ENCODE measurements around the gene ST6GALNAC3.

DNA sequence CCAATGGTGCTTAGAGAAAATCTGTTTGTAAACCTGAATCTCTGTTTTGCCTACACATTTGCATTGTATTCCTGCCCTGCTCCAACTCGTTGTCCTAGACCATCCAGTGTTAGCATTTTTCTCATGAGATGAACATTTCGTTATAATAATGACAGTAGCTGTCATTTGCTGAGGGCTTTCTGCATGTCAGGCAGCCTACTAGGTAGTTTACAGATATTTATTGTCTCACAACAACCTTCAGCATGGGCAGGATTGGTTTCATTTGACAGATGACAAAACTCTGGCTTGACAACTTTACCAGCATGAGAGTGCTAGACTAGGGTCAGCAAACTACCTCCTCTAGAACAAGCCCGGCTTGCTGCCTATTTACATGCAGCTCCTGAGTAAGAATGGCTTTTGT lies 10.1 kb downstream of the ST6GALNAC3 start:
- TF ChIP-seq POLR2A (IDR thresholded peaks at IDR 0.05; ENCODE audit: borderline replicate concordance, extremely low read depth, insufficient read depth, insufficient read length) = no peak
- TF ChIP-seq POLR2AphosphoS5 (IDR thresholded peaks at IDR 0.05; ENCODE audit: low read depth, low read length) = no peak
- TF ChIP-seq, protein P1, sequence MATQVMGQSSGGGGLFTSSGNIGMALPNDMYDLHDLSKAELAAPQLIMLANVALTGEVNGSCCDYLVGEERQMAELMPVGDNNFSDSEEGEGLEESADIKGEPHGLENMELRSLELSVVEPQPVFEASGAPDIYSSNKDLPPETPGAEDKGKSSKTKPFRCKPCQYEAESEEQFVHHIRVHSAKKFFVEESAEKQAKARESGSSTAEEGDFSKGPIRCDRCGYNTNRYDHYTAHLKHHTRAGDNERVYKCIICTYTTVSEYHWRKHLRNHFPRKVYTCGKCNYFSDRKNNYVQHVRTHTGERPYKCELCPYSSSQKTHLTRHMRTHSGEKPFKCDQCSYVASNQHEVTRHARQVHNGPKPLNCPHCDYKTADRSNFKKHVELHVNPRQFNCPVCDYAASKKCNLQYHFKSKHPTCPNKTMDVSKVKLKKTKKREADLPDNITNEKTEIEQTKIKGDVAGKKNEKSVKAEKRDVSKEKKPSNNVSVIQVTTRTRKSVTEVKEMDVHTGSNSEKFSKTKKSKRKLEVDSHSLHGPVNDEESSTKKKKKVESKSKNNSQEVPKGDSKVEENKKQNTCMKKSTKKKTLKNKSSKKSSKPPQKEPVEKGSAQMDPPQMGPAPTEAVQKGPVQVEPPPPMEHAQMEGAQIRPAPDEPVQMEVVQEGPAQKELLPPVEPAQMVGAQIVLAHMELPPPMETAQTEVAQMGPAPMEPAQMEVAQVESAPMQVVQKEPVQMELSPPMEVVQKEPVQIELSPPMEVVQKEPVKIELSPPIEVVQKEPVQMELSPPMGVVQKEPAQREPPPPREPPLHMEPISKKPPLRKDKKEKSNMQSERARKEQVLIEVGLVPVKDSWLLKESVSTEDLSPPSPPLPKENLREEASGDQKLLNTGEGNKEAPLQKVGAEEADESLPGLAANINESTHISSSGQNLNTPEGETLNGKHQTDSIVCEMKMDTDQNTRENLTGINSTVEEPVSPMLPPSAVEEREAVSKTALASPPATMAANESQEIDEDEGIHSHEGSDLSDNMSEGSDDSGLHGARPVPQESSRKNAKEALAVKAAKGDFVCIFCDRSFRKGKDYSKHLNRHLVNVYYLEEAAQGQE (IDR thresholded peaks at IDR 0.05; ENCODE audit: low read depth) = no peak
- TF ChIP-seq, protein P2, sequence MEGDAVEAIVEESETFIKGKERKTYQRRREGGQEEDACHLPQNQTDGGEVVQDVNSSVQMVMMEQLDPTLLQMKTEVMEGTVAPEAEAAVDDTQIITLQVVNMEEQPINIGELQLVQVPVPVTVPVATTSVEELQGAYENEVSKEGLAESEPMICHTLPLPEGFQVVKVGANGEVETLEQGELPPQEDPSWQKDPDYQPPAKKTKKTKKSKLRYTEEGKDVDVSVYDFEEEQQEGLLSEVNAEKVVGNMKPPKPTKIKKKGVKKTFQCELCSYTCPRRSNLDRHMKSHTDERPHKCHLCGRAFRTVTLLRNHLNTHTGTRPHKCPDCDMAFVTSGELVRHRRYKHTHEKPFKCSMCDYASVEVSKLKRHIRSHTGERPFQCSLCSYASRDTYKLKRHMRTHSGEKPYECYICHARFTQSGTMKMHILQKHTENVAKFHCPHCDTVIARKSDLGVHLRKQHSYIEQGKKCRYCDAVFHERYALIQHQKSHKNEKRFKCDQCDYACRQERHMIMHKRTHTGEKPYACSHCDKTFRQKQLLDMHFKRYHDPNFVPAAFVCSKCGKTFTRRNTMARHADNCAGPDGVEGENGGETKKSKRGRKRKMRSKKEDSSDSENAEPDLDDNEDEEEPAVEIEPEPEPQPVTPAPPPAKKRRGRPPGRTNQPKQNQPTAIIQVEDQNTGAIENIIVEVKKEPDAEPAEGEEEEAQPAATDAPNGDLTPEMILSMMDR (IDR thresholded peaks at IDR 0.05 in 2 of 3, conservative IDR thresholded peaks at IDR 0.05 in 1 of 3; ENCODE audit: borderline replicate concordance in 1 of 3, insufficient read depth in 1 of 3, low read depth in 2 of 3, low read length in 2 of 3) = no peak
- TF ChIP-seq RAD21 (IDR thresholded peaks at IDR 0.05; ENCODE audit: low read depth) = no peak
- no peak for TF ChIP-seq EZH2 (IDR thresholded peaks at IDR 0.05)
- TF ChIP-seq ZFX (IDR thresholded peaks at IDR 0.05) = no peak
- TF ChIP-seq SRF (IDR thresholded peaks at IDR 0.05; ENCODE audit: low read depth) = no peak
- TF ChIP-seq, protein P3, sequence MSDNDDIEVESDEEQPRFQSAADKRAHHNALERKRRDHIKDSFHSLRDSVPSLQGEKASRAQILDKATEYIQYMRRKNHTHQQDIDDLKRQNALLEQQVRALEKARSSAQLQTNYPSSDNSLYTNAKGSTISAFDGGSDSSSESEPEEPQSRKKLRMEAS (IDR thresholded peaks at IDR 0.05) = no peak
- TF ChIP-seq SIN3A (IDR thresholded peaks at IDR 0.05; ENCODE audit: low read depth) = no peak
- no peak for TF ChIP-seq ZNF274 (IDR thresholded peaks at IDR 0.05; ENCODE audit: low read depth, low read length)
- no peak for TF ChIP-seq ELF1 (IDR thresholded peaks at IDR 0.05; ENCODE audit: borderline replicate concordance, low read depth)

Measured in HCT116 (cell line).